GM12878 (cell line): Measurements from ENCODE around the gene MTHFR. TPM values are rescaled to one million over a fixed set of nuclear protein-coding genes. Genes with fewer than 3 reads are reported as not detected.

ENCODE experiments used
- BCL11A ChIP-seq: IDR thresholded peaks from 2 replicates; pipeline ENCODE4 v1.6.1; 2011; ENCODE audit warnings: low read depth, low read length
- BCLAF1 ChIP-seq: fragments of 450-650 bp; IDR thresholded peaks from 2 replicates; pipeline ENCODE4 v1.6.1; 2017; ENCODE audit warnings: antibody characterized with exemption, mild to moderate bottlenecking, moderate library complexity
- BMI1 ChIP-seq: fragments of 450-650 bp; IDR thresholded peaks from 2 replicates; pipeline ENCODE4 v1.6.1; 2016; ENCODE audit warnings: mild to moderate bottlenecking, moderate library complexity, borderline replicate concordance
- CREB1 ChIP-seq: IDR thresholded peaks from 2 replicates; pipeline ENCODE4 v1.6.1; 2012; ENCODE audit warnings: low read depth, mild to moderate bottlenecking, inconsistent platforms
- CREM ChIP-seq: IDR thresholded peaks from 2 replicates; pipeline ENCODE4 v1.6.1; 2014; ENCODE audit warnings: antibody characterized with exemption, low read depth
- GABPA ChIP-seq: IDR thresholded peaks from 2 replicates; pipeline ENCODE4 v1.6.1; 2014; ENCODE audit warnings: antibody characterized with exemption, low read depth, mild to moderate bottlenecking, inconsistent platforms
- LARP7 ChIP-seq: fragments of 450-650 bp; IDR thresholded peaks from 2 replicates; pipeline ENCODE4 v1.6.1; 2017; ENCODE audit warnings: mild to moderate bottlenecking
- NR2F1 ChIP-seq: fragments of 450-650 bp; conservative IDR thresholded peaks from 2 replicates; pipeline ENCODE4 v1.6.1; 2017; ENCODE audit warnings: mild to moderate bottlenecking
- PKNOX1 ChIP-seq: fragments of 450-650 bp; IDR thresholded peaks from 2 replicates; pipeline ENCODE4 v1.6.1; 2016; ENCODE audit warnings: mild to moderate bottlenecking
- POLR2AphosphoS2 ChIP-seq: IDR thresholded peaks from 2 replicates; pipeline ENCODE4 v1.6.1; 2011; ENCODE audit warnings: low read depth, mild to moderate bottlenecking, low read length, improper control_type of control experiment, moderate library complexity
- SIN3A ChIP-seq: IDR thresholded peaks from 2 replicates; pipeline ENCODE4 v1.6.1; 2012; ENCODE audit warnings: low read depth, low read length, improper control_type of control experiment
- YBX1 ChIP-seq: fragments of 450-650 bp; IDR thresholded peaks from 2 replicates; pipeline ENCODE4 v1.6.1; 2016; ENCODE audit warnings: antibody characterized with exemption
- ZNF217 ChIP-seq: fragments of 450-650 bp; IDR thresholded peaks from 2 replicates; pipeline ENCODE4 v1.6.1; 2017; ENCODE audit warnings: antibody characterized with exemption, mild to moderate bottlenecking
- ZZZ3 ChIP-seq: IDR thresholded peaks from 2 replicates; pipeline ENCODE4 v1.6.1; 2011; ENCODE audit warnings: low read depth; ENCODE audit not compliant: control insufficient read depth, insufficient read length
- polyA plus RNA-seq, 11 experiments: library from polyadenylated mRNA; depleted of rRNA in 4 of 11; unstranded in 6 of 11; stranded (reverse) in 5 of 11; fragments of >200 nt; fragmentation: Nextera tagmentation in 4 of 11; fragmentation: Illumina TruSeq in 1 of 11; extraction: Ambion mirVana in 4 of 11; extraction: Trizol in 1 of 11; gene quantifications; 1 replicate in 1 of 11; 2 replicates in 10 of 11; pipeline versions ENCODE4 v1.2.1 to v1.2.3, GENCODE V29; 2011 to 2016; ENCODE audit warnings: inconsistent platforms in 2 of 11, missing spikeins in 2 of 11, low read depth in 1 of 11
- total RNA-seq, 4 experiments: library from RNA; depleted of rRNA in 3 of 4; stranded (reverse); fragments of >200 nt in 3 of 4; fragmentation: Illumina TruSeq in 1 of 4; extraction: Trizol in 1 of 4; gene quantifications; 2 replicates each; pipeline versions ENCODE4 v1.2.1 to v1.2.3, GENCODE V29; 2013 to 2021

The MTHFR gene
- total and polyA plus RNA-seq, 10 of the 15 experiments (the other 5 are each of a cell fraction or from before 2014, with no cell fraction given), result 1.0 to 16.8 (median 9.4) TPM

GRCh38 chr1:11813021-11813420 lies 7.3 kb upstream of the MTHFR start (continued):
- TF ChIP-seq ZZZ3 (no peak), CREB1 (no peak), NR2F1 (no peak), CREM (no peak), ZNF217 (no peak), BCLAF1 (no peak), LARP7 (no peak), POLR2AphosphoS2 (no peak), SIN3A (no peak), BMI1 (no peak), YBX1 (no peak), PKNOX1 (no peak), BCL11A (no peak), GABPA (no peak)
